ENCODE measurements around the gene CD300LG.

DNA sequence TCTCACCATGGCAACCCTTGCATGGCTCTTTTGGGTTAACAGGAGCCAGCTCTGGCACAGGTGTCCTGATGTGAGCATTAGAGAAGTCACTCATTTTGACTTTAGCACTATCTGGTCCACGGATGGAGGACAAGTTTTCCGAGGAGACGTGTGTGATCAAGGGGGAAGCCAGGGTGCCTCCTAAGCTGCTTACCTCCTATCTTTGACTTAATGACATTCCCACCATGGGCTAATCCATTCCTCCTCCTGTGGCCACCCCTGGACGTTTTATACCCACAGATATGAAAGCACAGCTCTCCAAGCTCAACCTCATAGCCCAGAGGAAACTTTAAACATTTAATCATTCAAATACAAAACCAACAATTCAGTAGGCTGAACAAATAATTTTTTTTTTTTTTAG, 41.6 kb downstream of the CD300LG start:
- TF ChIP-seq, protein P1, sequence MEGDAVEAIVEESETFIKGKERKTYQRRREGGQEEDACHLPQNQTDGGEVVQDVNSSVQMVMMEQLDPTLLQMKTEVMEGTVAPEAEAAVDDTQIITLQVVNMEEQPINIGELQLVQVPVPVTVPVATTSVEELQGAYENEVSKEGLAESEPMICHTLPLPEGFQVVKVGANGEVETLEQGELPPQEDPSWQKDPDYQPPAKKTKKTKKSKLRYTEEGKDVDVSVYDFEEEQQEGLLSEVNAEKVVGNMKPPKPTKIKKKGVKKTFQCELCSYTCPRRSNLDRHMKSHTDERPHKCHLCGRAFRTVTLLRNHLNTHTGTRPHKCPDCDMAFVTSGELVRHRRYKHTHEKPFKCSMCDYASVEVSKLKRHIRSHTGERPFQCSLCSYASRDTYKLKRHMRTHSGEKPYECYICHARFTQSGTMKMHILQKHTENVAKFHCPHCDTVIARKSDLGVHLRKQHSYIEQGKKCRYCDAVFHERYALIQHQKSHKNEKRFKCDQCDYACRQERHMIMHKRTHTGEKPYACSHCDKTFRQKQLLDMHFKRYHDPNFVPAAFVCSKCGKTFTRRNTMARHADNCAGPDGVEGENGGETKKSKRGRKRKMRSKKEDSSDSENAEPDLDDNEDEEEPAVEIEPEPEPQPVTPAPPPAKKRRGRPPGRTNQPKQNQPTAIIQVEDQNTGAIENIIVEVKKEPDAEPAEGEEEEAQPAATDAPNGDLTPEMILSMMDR (IDR thresholded peaks at IDR 0.05) = no peak
- no peak for TF ChIP-seq POLR2A (IDR thresholded peaks at IDR 0.05)

Measured in prostate gland (tissue), 2 donors.